Heart left ventricle (tissue), 13 donors: ENCODE data around the gene AVPR2.

Experiments
- CTCF ChIP-seq, 12 donors: fragments of 200-600 bp; sonication (generic) in 4 of 12; IDR thresholded peaks; one replicate each; pipeline versions ENCODE4 v1.5.0 to v1.8.0; 2018 to 2022; ENCODE audit warnings: antibody characterized with exemption in 12 of 12, mild to moderate bottlenecking in 5 of 12
- POLR2A ChIP-seq, 2 donors: fragments of 450-650 bp; IDR thresholded peaks; one replicate each; pipeline ENCODE4 v1.6.1; 2017; ENCODE audit warnings: antibody characterized with exemption in 2 of 2, mild to moderate bottlenecking in 2 of 2, moderate library complexity in 2 of 2
- donor health status: ischemic (EF 13 %, LVEDD 7.1; RV severe dilation, severe dysfunction).
- donor health status: DM: no; HTN: yes; CAD: no.
- donor health status: DM: no; HTN: no; CAD: no.
- donor health status: ischemic (EF 25% LVEDD 6.9; RV normal size, moderate dysfunction).
- donor health status: ischemic (EF 25% LVEDD 5.7; RV mildly dilated, moderate dysfunction).
- donor health status: ischemic (EF 35%, LVEDD 5.7; RV mildly dilated, moderate dysfunction).
- donor health status: nonischemic (EF 11% LVEDD 7.7; RV severe dilation, severe dysfunction).
- donor health status: DM: yes; HTN: yes; CAD: no.
- donor health status: PGD.
- donor health status: ischemic (EF 29% LVEDD 5.4; RV normal size, mild dysfunction).
- donor health status: nonischemic (EF 23%, LVEDD 6.1; RV moderate dilation, normal function).

- no peak for TF ChIP-seq CTCF (IDR thresholded peaks at IDR 0.05)
- TF ChIP-seq POLR2A (IDR thresholded peaks at IDR 0.05) = no peak
Observed at GRCh38 chrX:153952373-153953026, 48.0 kb downstream of the AVPR2 start.
